ENCODE results near the gene CISD3.

Gene CISD3

DNA sequence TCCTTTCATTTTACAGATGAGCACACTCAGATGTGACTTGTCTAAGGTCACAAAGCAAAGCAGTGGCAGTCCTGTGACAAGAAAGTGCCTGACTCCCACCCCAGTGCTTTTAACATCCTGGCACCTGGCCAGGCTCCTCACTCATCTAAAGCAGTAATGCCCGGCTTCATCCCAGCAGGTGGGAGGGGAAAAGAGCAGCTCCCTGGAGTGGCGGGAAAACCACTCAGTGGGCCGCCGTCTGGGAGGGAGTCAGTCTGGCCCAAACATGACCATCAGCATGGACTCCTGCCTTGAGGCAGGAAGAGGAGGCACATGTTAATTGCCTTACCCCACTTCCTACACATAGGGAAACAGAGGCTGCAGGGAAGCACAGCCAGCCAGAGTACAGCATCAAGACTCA, 15.4 kb downstream of the CISD3 start:
- no peak for DNase-seq (ENCODE audit: low read depth)

DNA sequence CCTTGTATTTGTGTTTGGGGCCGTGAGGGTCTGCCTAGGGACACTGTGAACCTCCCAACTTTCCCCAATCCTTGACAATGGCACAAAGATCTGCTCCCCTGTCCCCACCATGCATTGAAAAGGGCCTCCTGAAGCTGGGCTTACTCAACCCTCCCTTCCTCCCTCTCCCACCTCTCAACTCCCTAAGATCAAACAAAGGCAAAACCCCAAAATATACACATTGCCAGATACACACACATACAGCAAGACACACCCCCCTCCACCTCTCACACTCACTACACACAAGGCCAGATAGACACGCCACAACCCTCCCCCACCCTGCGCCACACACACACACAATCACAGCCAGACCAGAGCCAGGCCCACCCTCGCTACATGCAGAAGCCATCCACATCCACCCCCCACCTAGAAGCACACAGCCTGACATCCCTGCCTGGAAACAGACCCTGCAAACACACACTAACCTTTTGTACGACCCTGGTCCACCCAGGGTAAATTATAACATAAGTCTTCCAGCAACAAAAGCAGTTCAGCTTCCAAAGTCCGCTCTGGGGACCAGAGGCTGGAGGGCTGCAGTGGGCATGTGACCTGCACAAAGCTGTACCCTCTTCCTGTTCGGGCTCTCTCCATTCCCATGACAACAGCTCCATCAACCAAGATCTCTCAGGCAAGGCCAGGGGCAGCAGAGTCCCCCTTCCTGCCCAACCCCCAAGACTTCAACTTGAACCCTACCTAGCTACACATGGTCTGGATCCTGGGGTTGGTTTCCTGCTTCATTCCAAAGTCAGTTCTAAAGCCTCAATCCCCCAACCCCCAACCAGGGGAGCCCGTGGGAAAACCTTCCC, 16.1 kb downstream of the CISD3 start:
- DNase-seq (ENCODE audit: low read depth): no peak

DNA sequence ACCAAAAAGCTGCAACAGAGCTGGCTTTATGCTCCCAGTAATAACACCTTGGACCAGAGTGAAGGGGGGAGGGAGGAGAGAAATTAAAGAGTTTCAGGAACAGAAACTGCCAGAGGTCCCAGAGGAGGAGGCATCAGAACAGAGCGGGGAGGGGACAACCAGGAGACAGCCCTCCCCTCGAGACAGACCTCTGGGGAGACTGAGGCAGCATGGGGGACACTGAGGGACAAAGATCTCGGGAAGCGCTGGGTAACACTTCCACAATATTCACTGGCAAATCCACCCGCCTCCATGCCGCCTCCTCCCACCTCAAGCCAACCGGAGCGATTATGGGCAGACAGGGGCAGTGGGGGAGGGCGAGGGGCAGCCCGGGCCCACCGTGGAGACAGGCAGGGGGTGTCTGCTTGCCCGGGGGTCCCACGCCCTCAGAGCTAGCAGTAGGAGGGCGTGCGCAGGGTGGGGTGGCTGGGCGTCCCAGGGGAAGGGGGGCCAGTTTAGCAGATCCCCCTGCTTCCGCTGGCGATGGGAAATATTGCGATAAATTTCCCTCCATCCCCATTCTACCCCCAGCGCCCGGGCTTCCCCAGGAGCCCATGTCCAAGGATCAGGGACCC, 16.8 kb downstream of the CISD3 start:
- DNase-seq (ENCODE audit: low read depth): no peak

DNA sequence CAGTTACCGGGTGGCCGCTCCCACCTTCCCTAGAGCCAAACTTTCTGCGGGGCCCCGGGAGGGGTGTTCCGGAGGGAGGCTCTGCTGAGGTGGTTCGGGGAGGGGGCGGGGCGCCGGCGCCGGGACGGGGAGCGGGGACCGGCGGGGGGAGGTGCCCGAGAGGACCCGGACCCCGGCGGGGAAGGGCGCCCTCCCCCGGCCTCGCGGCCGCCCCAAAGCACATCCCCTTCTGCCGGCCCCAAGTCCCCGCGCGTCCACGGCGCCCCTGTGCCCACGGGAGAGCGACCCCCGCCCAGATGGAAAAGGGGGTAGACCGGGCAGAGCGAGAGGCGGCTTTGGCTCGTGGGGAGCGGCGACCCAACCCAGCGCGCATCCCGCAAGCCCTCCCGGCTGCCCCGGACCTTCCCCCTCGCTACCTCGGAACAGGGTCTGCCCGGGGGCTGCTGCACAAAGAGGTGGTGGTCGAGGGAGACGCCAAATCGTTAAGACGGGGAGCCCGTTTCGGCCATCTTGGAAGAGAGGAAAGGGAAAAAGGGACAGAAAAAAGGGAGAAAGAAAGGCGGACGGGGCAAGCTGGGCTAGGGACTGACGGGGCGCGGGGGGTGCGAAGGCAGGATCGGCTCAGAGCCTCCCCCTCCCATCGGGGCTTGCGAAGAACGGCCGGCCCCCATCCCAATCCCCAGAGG, 17.5 kb downstream of the CISD3 start:
- no peak for DNase-seq (ENCODE audit: low read depth)

DNA sequence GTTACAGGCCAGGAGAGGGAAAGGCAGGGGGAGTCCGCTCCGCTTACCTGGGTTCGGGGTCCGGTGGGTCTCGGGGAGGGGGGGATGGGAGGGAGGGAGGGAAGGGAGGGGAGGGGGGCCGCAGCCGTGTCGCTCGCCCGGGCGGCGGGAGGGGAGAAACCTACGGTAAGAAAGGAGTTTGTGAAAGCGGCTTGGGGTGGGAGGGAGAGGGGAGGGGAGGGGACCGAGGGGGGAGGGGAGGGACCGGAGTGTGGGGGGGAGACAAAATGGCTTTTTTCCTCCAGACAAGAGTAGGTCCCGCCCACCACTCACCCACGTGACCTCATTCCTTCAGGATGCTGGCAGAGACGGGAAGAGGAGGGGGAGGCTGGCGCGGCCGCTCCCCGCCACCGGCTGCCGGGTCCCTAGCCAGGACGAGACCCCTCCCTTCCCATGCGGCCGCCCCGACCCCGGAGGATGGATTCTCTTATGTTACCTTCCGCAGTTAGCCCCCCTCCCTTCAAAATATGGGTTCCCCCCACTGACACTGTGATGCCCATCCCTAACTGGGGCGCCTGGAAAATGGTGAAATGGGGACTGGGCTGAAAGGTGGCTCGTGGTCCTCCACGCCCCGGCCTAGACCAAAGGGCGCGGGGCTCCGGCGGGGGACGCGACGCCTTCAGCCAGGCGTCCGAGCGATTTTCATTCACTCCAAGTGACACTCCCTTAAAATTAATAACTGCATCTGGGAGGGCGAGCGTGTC, 18.2 kb downstream of the CISD3 start, which contains the start of gene PCGF2:
Gene PCGF2 (minus strand): TSS at position 188 of the 743 bp plus-strand sequence. CDS start 7,934 bp downstream, outside the sequence.
- peak; percentile 78 for DNase-seq (ENCODE audit: low read depth)

DNA sequence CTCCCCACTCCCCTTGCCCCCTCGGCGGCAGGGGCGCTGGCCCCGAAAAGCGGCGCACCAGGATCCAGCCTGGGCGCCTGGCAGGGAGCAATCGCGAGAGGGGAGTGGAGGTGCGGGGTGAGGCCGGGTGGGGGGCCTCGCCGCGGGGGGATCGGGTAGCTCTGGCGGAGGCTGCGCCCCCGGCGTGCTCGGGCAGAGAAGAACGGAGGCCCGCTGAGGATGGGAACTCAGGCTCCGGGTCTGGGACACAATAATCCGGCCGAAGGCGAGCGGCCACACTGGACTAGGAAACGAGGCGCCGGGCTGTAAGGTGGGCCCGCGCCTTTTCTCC, 18.7 kb downstream of the CISD3 start:
- no peak for DNase-seq (ENCODE audit: low read depth)

DNA sequence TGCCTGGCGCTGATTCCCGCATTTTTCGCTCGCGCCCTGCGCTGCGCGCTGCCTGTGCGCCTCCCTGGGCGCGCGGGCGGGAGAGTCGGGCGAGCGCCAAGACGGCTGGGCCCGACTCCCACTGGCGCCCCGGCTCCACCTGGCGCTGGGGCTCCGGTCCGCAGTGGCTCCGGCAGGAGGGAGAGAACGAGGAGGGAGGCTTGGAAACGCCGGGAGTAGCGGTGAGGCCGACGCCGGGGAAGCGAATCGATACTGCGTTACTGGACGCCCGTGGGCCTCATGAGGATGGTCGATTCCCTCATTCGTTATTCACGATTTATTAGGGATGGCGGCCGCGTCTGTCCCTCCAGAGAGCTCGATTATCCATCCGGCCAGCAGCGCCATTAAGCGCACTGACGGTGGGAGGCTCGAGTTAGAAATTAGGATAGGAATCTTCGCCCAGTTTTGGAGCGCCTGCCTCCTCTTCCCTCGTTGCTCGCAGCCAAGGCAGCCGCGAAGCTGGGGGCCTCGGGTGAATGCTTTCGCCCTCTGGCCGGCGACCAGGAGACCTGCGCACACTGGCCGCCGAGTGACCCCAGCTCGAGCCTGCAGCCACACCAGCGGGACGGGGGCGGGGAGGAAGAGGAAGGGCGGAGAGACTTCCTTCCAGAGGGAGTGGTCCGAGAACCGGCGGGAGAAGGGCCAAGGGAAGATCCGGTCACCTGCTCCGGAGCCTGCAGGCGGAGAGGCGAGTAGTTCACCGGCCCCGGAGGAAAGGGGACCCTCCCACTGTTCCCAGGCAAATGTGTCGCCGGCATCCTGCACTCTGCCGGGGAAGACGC, 19.3 kb downstream of the CISD3 start:
- DNase-seq (ENCODE audit: low read depth): no peak

DNA sequence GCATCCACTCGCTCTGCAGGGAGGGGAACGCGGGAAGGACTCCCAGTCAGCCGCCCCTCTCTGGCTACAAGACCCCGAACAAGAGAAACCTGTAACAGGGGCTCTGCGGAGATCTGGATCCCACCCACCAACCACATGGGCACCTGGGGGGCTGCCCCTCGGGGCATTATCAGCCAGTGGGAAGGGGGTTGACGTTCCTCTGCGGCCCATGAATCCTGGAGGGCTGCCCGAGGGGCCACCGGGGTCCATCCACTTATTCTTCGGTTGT, 19.8 kb downstream of the CISD3 start:
- DNase-seq (ENCODE audit: low read depth): no peak

DNA sequence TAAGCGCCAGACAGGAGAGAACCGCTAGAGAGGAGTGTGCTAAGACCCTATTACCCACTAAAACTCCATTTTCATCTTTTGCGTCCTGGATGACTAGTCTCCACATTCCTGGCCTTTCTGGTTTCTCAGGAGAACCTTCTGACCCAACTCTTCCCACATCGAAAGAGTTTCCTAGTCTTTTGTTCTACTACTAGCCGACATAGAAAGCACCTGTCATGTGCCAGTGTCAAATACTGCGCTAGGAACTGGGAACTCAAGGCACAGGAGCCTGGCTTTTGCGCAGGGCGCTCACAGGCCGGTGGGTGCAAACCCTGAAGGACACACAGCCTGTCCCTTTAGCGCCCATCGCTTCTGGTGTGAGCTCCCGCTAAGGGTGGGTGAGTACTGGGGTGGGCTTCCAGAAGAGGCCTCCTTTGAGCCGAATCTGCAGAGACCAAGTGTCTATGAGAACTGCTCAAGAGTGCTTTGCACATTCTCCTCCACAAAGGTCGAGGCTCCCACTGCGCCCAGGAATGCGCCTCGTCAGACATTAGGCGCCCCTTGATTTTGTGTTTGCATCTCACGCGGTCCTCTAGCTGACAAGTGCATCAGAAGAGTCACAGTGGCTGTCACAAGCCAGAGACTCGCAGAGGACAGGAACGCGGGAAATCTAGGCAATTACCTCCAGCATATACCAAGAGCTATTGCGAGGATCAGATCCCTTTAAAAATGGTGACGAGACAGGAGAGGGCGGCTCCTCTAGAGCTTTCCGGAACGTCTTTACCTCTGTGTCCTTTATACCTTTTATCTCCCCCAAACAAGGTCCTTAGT, 20.4 kb downstream of the CISD3 start:
- no peak for DNase-seq (ENCODE audit: low read depth)

DNA sequence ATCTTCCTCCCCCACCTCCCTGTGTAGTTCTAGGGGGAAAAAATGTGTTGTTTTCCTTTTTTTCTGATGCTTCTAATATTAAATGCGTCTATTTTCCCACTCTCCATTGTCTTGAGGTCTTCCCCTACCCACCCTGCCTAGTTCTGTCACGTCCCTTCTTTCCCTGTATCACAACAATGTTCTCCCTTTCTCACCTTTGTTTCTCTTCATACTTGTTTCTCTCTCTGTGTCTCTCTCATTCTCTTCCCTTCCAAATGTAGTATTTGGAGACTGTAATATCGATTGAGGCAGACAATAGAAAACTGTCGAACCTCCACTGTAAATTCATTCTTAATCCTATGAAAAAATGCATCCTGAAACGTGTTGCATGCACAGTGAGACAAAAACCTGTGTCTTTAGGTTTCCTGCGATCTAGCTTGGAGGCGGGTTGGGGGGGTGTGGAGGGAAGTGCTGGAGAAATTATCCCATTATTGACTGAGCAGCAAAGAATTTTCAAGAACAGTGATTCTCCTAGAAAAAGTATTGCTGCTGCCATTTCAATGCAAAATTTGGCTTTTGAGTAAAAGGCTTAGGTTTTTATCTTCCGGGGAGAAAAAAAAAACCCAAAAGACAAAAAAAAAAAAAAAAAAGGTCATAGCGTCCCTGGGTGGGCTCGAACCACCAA, 21.1 kb downstream of the CISD3 start:
- DNase-seq (ENCODE audit: low read depth): no peak

DNA sequence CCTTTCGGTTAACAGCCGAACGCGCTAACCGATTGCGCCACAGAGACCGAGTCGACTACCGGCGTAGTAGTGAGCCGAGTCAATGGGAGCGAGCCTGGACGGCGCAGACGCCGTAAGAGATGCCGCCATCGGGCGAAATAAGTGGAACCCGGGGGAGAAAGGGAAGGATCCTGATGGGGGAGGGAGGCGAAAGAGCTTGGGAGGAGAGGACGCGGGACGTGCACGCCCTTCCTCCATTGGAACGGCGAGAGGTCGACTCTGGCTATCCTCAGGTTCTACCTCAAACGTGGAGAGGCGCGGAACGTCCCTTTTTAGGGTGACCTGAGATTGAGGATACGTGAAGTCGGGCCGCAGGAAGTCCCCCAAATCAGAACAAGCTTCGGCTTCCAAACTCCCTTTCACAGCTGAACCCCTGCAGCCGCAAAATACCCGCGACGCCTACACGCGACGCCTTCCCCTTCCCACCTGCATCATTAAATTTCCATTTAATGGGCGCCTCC, 21.7 kb downstream of the CISD3 start:
- peak; percentile 68 for DNase-seq (ENCODE audit: low read depth)

DNA sequence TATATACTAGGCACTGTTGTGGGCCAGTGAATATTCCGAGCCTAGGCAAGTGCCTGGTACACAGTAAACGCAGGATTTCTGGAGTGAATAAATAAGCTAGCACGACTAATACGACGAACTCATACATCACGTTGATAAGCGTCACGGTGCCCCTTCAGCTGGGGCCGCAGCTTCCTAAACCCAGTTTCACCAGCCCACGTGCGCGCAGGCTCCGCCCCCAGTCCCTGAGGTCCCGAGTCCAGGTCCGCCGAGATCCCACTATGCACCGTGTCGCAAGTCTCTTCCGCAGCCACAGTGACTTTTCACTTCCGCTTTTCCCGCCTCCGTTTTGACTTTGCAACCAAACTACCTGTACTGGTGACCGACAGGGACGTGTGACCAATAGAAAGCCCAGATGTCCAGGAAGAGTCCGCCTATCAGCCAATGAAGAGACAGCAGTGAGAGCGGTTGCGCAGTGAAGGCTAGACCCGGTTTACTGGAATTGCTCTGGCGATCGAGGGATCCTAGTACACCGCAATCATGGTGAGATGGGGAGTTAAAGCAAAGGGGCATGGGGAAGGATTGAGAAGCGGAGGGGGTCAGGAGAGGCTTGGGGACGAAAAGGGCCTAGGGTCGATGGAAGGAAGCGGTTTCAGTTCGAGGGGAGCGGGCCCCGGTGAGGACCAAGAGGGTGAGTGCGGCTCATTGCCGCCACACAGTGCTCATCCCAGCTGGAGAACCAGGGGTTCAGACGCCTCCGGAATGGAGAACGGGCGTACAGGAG, 22.3 kb downstream of the CISD3 start, which contains the start of gene PSMB3:
Gene PSMB3 (plus strand): TSS at position 434 of the 763 bp plus-strand sequence. CDS start 86 bp downstream, at position 520.
- peak; percentile 100 for DNase-seq (ENCODE audit: low read depth)

DNA sequence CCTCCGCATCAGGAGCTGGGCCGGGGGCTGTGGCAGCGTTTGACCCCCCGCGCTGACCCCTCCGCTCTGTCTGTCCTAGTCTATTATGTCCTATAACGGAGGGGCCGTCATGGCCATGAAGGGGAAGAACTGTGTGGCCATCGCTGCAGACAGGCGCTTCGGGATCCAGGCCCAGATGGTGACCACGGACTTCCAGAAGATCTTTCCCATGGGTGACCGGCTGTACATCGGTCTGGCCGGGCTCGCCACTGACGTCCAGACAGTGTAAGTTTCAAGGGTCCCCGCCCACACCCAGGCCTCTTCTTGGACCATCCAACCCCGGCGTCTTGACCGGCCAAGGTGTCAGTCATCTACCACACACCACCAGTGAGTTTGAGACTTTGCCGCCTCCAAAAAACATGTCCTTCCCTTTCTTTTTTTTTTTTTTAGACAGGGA, 22.9 kb downstream of the CISD3 start:
- no peak for DNase-seq (ENCODE audit: low read depth)

DNA sequence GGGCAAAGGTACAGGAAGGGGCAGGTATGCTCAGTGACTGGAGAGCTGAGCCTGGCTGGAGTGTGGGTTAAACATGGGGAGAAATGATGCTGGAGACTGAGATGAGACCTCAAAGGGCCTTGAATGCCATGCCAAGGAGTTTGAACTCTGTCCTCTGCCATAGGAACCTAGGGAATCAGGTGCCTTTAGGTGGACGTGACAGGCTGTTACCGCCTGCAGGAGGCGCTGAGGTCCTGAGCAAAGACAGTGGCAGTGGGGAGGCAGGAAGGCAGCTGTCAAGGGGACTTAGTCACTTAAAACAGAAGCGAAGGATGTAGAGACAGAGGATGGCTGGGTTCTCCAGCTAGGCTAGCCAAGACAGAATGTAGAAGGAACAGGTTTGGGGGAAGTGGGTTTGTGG, 31.5 kb downstream of the CISD3 start:
- no peak for DNase-seq (ENCODE audit: low read depth)

DNA sequence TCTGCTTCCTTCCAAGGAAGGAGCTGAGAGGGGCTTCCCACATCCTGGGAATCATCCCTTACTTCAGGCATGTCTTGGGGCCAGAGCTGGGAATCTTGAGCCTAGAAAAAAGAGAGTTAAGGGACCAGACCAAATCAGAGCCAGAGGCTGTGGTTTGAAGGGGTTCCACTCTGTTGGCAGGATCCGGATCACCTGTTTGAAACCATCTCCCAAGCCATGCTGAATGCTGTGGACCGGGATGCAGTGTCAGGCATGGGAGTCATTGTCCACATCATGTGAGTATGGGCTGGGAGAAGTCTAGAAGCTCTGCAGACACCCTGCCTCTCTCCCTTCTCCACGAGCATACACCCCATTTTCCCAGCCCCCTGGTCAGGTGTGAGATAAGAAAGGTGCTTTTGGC, 32.1 kb downstream of the CISD3 start:
- DNase-seq (ENCODE audit: low read depth): no peak

DNA sequence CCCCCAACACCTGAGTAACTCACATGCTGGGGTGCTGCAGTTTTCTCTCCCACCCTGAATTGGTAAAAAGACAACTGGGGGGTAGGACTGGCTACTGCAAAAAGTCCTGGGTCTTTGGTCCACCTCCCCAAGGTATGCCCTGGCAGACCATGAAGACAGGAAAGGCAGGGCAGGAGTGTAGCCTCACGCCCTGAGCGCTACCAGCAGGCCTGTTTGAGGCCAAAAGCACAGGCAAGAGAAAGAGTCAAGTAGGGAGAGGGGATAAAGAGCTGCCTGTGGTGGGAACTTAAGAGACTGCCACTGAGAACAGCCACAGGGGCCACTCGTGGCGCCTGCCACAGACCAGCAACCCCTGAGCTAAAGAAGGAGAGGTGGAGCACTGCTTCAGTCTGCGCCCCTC, 36.2 kb downstream of the CISD3 start:
- DNase-seq (ENCODE audit: low read depth): no peak

DNA sequence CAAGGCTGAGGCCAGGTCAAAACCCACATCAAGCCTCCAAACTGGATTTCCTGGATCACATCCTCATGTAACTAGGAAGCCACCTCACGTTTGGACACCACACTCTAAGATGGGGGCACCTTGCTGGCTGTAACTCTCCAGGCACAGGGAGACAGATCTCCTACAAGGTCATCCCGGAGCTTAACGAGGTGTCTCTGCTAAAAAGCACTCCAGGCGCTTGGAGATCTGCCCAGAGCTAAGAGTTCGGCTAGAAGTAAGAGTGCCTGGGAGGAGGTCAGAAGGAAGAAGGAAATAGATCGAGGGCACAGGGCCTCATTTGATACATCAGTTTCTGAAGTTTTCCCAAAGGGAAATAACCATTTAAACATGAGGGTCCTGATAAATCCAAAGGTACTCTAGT, 38.3 kb downstream of the CISD3 start:
- no peak for DNase-seq (ENCODE audit: low read depth)

DNA sequence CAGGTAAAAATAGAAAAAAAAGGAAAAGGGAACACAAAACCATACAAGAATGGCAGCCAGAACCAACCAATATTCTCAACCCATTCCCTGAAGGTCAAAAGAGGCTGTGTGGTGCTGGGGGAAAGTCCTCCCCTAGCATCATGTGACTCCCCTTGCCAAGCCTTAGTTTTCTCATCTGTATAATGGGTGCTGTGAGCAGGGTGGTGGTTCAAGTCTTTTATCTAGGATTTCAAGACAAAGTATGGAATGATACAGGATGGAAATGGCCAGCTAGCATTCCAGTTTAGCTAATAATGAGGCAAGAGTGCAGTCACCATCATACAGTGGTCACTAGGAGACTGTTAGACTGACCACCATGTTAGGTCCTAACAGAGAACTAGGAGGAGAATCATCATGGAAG, 43.1 kb downstream of the CISD3 start:
- no peak for DNase-seq (ENCODE audit: low read depth)

DNA sequence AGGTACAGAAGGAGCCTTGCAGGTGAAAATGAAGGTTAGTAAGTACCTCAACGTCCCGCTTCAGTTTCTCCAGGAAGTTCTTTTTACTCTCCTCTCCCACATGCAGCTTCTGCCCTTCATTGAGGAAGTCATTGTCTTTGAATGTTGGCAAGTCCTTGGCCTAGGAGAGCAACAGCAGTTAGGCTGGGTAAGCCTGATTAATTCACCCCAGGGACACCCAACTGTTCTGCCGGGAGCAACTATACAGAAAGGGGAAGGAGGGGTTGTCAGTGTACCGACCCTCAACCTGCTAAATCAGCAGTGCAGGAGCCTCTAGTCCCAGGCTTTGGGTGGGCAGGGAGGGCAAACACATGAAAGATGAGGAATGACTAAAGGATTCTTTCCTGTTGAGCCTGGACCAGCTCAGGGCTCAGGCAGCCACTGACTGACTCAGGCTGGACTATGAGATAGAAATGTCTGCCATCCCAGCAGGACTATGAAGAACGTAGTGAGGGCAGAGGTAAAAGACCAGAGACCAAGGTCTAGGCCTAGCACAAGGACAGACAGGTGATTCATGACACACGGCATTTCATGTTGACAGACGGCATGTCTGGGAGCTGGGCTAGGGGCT, 47.6 kb downstream of the CISD3 start:
- no peak for DNase-seq (ENCODE audit: low read depth)
